Activated T-cell treated with anti-CD3 and anti-CD28 coated beads, Interleukin-2, amount 50 U/mL, for 1 hour (primary cell): ENCODE results near the gene TOMM34.

Source experiments
- DNase-seq: peaks from one replicate; pipeline ENCODE4 v3.0.0-alpha.2; 2020

Gene TOMM34

GRCh38 chr20:44960103-44960852 lies at the start of gene TOMM34:
Gene TOMM34 (minus strand): TSS chr20:44960397. CDS start chr20:44960333, 64 bp downstream.
- peak; percentile 95 for DNase-seq

- no peak for DNase-seq
Measured at GRCh38 chr20:45008521-45009049, 48.4 kb upstream of the TOMM34 start.

GRCh38 chr20:44997668-44998067 lies 37.5 kb upstream of the TOMM34 start:
- no peak for DNase-seq

GRCh38 chr20:44997171-44997570 lies 37.0 kb upstream of the TOMM34 start:
- no peak for DNase-seq

GRCh38 chr20:44993343-44993742 lies 33.1 kb upstream of the TOMM34 start:
- no peak for DNase-seq

- DNase-seq: no peak
Measured at GRCh38 chr20:44990957-44991356, 30.8 kb upstream of the TOMM34 start.

GRCh38 chr20:44990425-44990824 lies 30.2 kb upstream of the TOMM34 start:
- no peak for DNase-seq

GRCh38 chr20:44988631-44989171 lies 28.5 kb upstream of the TOMM34 start:
- no peak for DNase-seq

- DNase-seq: no peak
Measured at GRCh38 chr20:44983093-44983674, 23.0 kb upstream of the TOMM34 start.

- DNase-seq: no peak
Measured at GRCh38 chr20:44981736-44982406, 21.7 kb upstream of the TOMM34 start.

- no peak for DNase-seq
Measured at GRCh38 chr20:44979090-44979621, 19.0 kb upstream of the TOMM34 start.

GRCh38 chr20:44976698-44977097 lies 16.5 kb upstream of the TOMM34 start:
- no peak for DNase-seq

- no peak for DNase-seq
Measured at GRCh38 chr20:44973053-44973452, 12.9 kb upstream of the TOMM34 start.

GRCh38 chr20:44970243-44970757 lies 10.1 kb upstream of the TOMM34 start:
- no peak for DNase-seq

- peak; percentile 38 for DNase-seq
Measured at GRCh38 chr20:44969300-44969894, 9.2 kb upstream of the TOMM34 start.

GRCh38 chr20:44967207-44967807 lies 7.1 kb upstream of the TOMM34 start:
- DNase-seq: peak; percentile 48

- DNase-seq: peak; percentile 98
Measured at GRCh38 chr20:44966030-44966961, 6.1 kb upstream of the TOMM34 start, which contains the start of gene STK4. Gene STK4 (plus strand): TSS chr20:44966512. CDS start chr20:44966569, 57 bp downstream.

GRCh38 chr20:44965651-44966029 lies 5.4 kb upstream of the TOMM34 start:
- no peak for DNase-seq

GRCh38 chr20:44963325-44964215 lies 3.4 kb upstream of the TOMM34 start:
- DNase-seq: no peak

- DNase-seq: no peak
Measured at GRCh38 chr20:44962483-44962882, 2.3 kb upstream of the TOMM34 start.
